ENCODE measurements around the gene GBX1.

GBX1 gene

GRCh38 chr7:151125470-151125845 is 42.0 kb downstream of the GBX1 start:
- H3K9me3 ChIP-seq (ENCODE audit: control insufficient read depth, low read length), result no peaks in the 10 kb centered on the region
- H3K9ac ChIP-seq (ENCODE audit: low read length), result no peak overlapping the region
- peaks cover 14% of the 10 kb centered on the region for H3K4me1 ChIP-seq (ENCODE audit: control insufficient read depth, insufficient read depth, low read length)
- peaks cover 7% of the 10 kb centered on the region for H3K36me3 ChIP-seq (ENCODE audit: control insufficient read depth, insufficient read depth, low read length)
- no peaks in the 10 kb centered on the region for H3K27me3 ChIP-seq (ENCODE audit: control insufficient read depth, insufficient read depth, low read length)
- no peak overlapping the region for H3K4me3 ChIP-seq (ENCODE audit: low read length)

GRCh38 chr7:151124899-151125399 is 42.5 kb downstream of the GBX1 start:
- no peaks in the 10 kb centered on the region for H3K27me3 ChIP-seq (ENCODE audit: control insufficient read depth, insufficient read depth, low read length)
- no peaks in the 10 kb centered on the region for H3K9me3 ChIP-seq (ENCODE audit: control insufficient read depth, low read length)
- H3K4me1 ChIP-seq (ENCODE audit: control insufficient read depth, insufficient read depth, low read length), result peaks cover 14% of the 10 kb centered on the region
- H3K9ac ChIP-seq (ENCODE audit: low read length), result no peak overlapping the region
- no peak overlapping the region for H3K4me3 ChIP-seq (ENCODE audit: low read length)
- peaks cover 7% of the 10 kb centered on the region for H3K36me3 ChIP-seq (ENCODE audit: control insufficient read depth, insufficient read depth, low read length)

- Histone ChIP-seq H3K9me3 (ENCODE audit: control insufficient read depth, low read length) (no peaks in the 10 kb centered on the region), H3K27me3 (ENCODE audit: control insufficient read depth, insufficient read depth, low read length) (no peaks in the 10 kb centered on the region), H3K36me3 (ENCODE audit: control insufficient read depth, insufficient read depth, low read length) (peaks cover 7% of the 10 kb centered on the region), H3K4me3 (ENCODE audit: low read length) (no peak overlapping the region), H3K4me1 (ENCODE audit: control insufficient read depth, insufficient read depth, low read length) (peaks cover 14% of the 10 kb centered on the region), H3K9ac (ENCODE audit: low read length) (no peak overlapping the region)
These were observed 43.0 kb downstream of the GBX1 start for GRCh38 chr7:151124481-151124880.

DNA sequence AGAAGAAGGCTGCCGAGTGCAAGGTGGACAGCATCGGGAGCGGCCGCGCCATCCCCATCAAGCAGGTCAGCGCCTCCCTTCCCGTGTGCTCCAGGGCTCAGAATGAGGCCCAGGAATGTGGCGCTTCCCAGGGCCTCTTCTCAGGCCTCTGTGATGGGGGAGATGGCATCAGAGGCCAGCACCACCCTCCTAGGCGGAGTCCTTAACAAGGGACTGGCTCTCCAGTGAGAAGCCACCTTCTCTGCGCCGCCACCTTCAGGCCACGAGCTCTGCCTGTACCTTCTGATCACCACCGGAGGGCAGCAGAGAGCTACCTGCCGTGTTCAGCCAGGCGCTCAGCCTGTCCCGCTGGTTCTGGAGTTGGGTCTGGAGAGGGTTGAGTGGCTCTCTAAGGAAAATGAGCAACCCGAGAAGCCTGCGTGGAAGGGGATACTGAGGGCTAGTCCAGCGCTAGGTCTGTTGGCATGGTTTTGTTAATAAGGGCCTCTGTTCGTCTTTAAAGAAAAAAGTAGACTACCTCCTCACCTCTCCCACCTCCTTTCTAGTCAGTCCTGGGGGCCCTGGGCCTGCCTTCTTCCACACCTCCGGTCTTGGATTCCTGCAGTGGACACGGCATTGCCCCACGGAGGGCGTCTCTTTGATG is 43.6 kb downstream of the GBX1 start:
- no peaks in the 10 kb centered on the region for H3K9me3 ChIP-seq (ENCODE audit: control insufficient read depth, low read length)
- no peaks in the 10 kb centered on the region for H3K27me3 ChIP-seq (ENCODE audit: control insufficient read depth, insufficient read depth, low read length)
- H3K4me1 ChIP-seq (ENCODE audit: control insufficient read depth, insufficient read depth, low read length), result peaks cover 14% of the 10 kb centered on the region
- no peak overlapping the region for H3K4me3 ChIP-seq (ENCODE audit: low read length)
- no peak overlapping the region for H3K9ac ChIP-seq (ENCODE audit: low read length)
- H3K36me3 ChIP-seq (ENCODE audit: control insufficient read depth, insufficient read depth, low read length), result peaks cover 6% of the 10 kb centered on the region

GRCh38 chr7:151123158-151123821 is 44.2 kb downstream of the GBX1 start:
- no peaks in the 10 kb centered on the region for H3K36me3 ChIP-seq (ENCODE audit: control insufficient read depth, insufficient read depth, low read length)
- H3K4me3 ChIP-seq (ENCODE audit: low read length), result no peak overlapping the region
- H3K9ac ChIP-seq (ENCODE audit: low read length), result no peak overlapping the region

DNA sequence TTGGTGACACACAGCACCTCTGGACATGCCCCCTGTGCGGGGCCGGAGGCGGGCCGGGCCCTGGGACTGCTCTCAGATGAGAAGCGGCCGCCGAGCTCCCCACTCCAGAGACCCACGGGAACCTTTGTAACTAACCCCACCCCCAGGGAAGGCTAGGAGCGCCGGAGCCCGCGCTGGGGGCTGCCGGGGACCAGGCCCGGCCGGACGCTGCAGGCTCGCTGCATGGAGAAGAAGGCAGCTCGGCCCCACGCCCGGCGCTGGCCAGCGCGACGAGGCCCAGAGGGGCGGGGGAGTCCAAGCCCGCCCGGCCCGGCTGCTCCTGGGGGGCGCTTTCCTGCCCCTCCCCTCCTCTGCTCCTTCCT is 44.7 kb downstream of the GBX1 start:
- H3K9ac ChIP-seq (ENCODE audit: low read length), result no peak overlapping the region
- H3K9me3 ChIP-seq (ENCODE audit: control insufficient read depth, low read length), result no peaks in the 10 kb centered on the region
- H3K27me3 ChIP-seq (ENCODE audit: control insufficient read depth, insufficient read depth, low read length), result no peaks in the 10 kb centered on the region
- peaks cover 14% of the 10 kb centered on the region for H3K4me1 ChIP-seq (ENCODE audit: control insufficient read depth, insufficient read depth, low read length)
- no peaks in the 10 kb centered on the region for H3K36me3 ChIP-seq (ENCODE audit: control insufficient read depth, insufficient read depth, low read length)
- no peak overlapping the region for H3K4me3 ChIP-seq (ENCODE audit: low read length)

More at GRCh38 chr7:151123158-151123821, 44.2 kb downstream of the GBX1 start:
- Histone ChIP-seq H3K27me3 (ENCODE audit: control insufficient read depth, insufficient read depth, low read length) (no peaks in the 10 kb centered on the region), H3K9me3 (ENCODE audit: control insufficient read depth, low read length) (no peaks in the 10 kb centered on the region), H3K4me1 (ENCODE audit: control insufficient read depth, insufficient read depth, low read length) (peaks cover 14% of the 10 kb centered on the region)

GRCh38 chr7:151122276-151122675 is 45.2 kb downstream of the GBX1 start:
- no peaks in the 10 kb centered on the region for H3K36me3 ChIP-seq (ENCODE audit: control insufficient read depth, insufficient read depth, low read length)
- H3K9ac ChIP-seq (ENCODE audit: low read length), result no peak overlapping the region
- H3K4me3 ChIP-seq (ENCODE audit: low read length), result no peak overlapping the region
- no peaks in the 10 kb centered on the region for H3K9me3 ChIP-seq (ENCODE audit: control insufficient read depth, low read length)
- no peaks in the 10 kb centered on the region for H3K27me3 ChIP-seq (ENCODE audit: control insufficient read depth, insufficient read depth, low read length)
- H3K4me1 ChIP-seq (ENCODE audit: control insufficient read depth, insufficient read depth, low read length), result peaks cover 14% of the 10 kb centered on the region

- Histone ChIP-seq H3K4me3 (ENCODE audit: low read length) (no peak overlapping the region), H3K36me3 (ENCODE audit: control insufficient read depth, insufficient read depth, low read length) (no peaks in the 10 kb centered on the region), H3K27me3 (ENCODE audit: control insufficient read depth, insufficient read depth, low read length) (no peaks in the 10 kb centered on the region), H3K9ac (ENCODE audit: low read length) (no peak overlapping the region), H3K4me1 (ENCODE audit: control insufficient read depth, insufficient read depth, low read length) (peaks cover 15% of the 10 kb centered on the region), H3K9me3 (ENCODE audit: control insufficient read depth, low read length) (no peaks in the 10 kb centered on the region)
These were observed 45.9 kb downstream of the GBX1 start for GRCh38 chr7:151121380-151122170.

GRCh38 chr7:151120896-151121295 is 46.6 kb downstream of the GBX1 start:
- Histone ChIP-seq H3K27me3 (ENCODE audit: control insufficient read depth, insufficient read depth, low read length) (no peaks in the 10 kb centered on the region), H3K9ac (ENCODE audit: low read length) (no peak overlapping the region), H3K36me3 (ENCODE audit: control insufficient read depth, insufficient read depth, low read length) (no peaks in the 10 kb centered on the region), H3K4me3 (ENCODE audit: low read length) (no peak overlapping the region), H3K4me1 (ENCODE audit: control insufficient read depth, insufficient read depth, low read length) (peaks cover 16% of the 10 kb centered on the region), H3K9me3 (ENCODE audit: control insufficient read depth, low read length) (no peaks in the 10 kb centered on the region)

GRCh38 chr7:151119902-151120301 is 47.6 kb downstream of the GBX1 start:
- H3K4me1 ChIP-seq (ENCODE audit: control insufficient read depth, insufficient read depth, low read length), result peaks cover 14% of the 10 kb centered on the region
- H3K36me3 ChIP-seq (ENCODE audit: control insufficient read depth, insufficient read depth, low read length), result no peaks in the 10 kb centered on the region
- H3K4me3 ChIP-seq (ENCODE audit: low read length), result no peak overlapping the region
- H3K27me3 ChIP-seq (ENCODE audit: control insufficient read depth, insufficient read depth, low read length), result no peaks in the 10 kb centered on the region
- no peaks in the 10 kb centered on the region for H3K9me3 ChIP-seq (ENCODE audit: control insufficient read depth, low read length)
- H3K9ac ChIP-seq (ENCODE audit: low read length), result no peak overlapping the region

DNA sequence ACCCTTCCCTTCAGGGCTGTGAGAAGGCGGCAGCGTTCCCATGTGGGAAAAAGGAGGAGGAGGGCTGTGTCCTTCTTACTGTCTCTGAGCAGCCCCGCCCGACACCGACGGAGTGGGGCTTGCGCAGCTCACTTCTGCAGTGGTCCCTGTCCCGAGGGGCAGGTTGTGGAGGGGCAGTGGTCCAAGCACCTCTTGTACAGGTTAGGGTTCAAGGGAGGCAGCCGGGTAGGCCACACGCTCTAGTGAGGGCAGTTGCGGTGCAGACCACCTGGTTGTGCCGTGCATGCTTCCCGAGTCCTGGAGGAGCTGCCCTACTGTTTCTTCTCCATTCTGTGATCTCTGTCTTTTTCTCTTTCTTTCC is 48.5 kb downstream of the GBX1 start:
- H3K36me3 ChIP-seq (ENCODE audit: control insufficient read depth, insufficient read depth, low read length), result no peaks in the 10 kb centered on the region
- no peaks in the 10 kb centered on the region for H3K27me3 ChIP-seq (ENCODE audit: control insufficient read depth, insufficient read depth, low read length)
- H3K9me3 ChIP-seq (ENCODE audit: control insufficient read depth, low read length), result no peaks in the 10 kb centered on the region
- no peak overlapping the region for H3K4me3 ChIP-seq (ENCODE audit: low read length)
- H3K9ac ChIP-seq (ENCODE audit: low read length), result no peak overlapping the region
- peaks cover 19% of the 10 kb centered on the region for H3K4me1 ChIP-seq (ENCODE audit: control insufficient read depth, insufficient read depth, low read length)
